ENCODE measurements around the gene IDH3B. TPM values are rescaled to one million over a fixed set of nuclear protein-coding genes. Genes with fewer than 3 reads are reported as not detected.

Gene IDH3B
- total RNA-seq, 1 experiment from 2014 or later, result 261 TPM

DNA sequence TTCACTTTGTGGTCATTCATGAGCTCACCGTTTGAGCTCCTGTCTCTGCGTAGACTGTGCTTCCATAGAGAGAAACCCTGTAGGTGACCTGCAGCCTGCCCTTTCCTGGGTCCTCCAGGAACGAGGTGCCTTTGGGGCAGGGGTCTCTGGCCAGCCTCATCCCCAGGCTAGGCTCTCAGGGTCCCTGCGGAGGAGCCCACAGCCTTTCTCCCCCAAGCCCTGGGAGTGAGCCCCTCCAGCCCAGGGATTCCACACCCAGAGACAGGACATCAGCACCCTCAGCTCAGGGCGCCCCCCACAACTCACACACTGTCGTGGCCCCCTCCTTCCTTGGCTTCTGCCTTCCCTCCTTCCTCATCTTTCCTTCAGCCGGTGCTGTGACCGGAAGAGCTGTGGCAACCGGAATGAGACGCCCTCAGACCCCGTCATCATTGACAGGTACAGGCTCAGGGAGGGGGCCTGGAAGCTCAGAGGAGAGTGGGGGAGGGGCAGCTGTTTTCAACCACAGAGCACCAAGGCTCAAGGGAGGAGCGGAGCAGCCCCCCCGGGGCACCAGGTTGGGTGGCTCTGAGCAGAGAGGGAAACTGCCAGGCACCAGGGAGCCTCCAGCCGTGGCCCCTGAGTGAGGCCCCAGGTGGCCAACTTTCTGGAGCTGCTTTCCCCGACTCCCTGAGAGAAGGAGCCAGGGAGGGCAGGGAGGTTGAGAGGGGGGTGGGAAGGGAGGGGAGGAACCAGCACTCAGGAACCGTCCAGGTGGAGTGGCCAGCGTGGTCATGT lies 45.4 kb upstream of the IDH3B start:
- ATAC-seq (no peak), DNase-seq (no peak)
- no peaks in the 10 kb centered on the region for H3K36me3 ChIP-seq (ENCODE audit: low read depth, low read length)
- H3K27me3 ChIP-seq (ENCODE audit: low read length), result peaks cover 41% of the 10 kb centered on the region
- H3K4me2 ChIP-seq (ENCODE audit: low read length), result no peak overlapping the region
- intact Hi-C loops (cut with micrococcal nuclease), result no loop called here
- TF ChIP-seq EZH2phosphoT487 (IDR thresholded peaks at IDR 0.05; ENCODE audit: borderline replicate concordance, low read length) (no peak), CTCF (conservative IDR thresholded peaks at IDR 0.05; ENCODE audit: low read depth, low read length) (no peak), EZH2 (IDR thresholded peaks at IDR 0.05; ENCODE audit: low read length, unreplicated experiment) (no peak)
- no peaks in the 10 kb centered on the region for H3K9me3 ChIP-seq (ENCODE audit: low read length)
- H3K4me3 ChIP-seq (ENCODE audit: low read length), result no peak overlapping the region
- no peak overlapping the region for H2AFZ ChIP-seq (ENCODE audit: low read length)
- ChIA-PET POLR2A (ENCODE audit: unreplicated experiment) (no interaction called here), CTCF (no interaction called here)
- no peaks in the 10 kb centered on the region for H3F3A ChIP-seq (ENCODE audit: low read length, unreplicated experiment)
- BruUV-seq (replicated peaks), result no TSS peak
- H4K20me1 ChIP-seq (ENCODE audit: low read length), result no peaks in the 10 kb centered on the region
- no peaks in the 10 kb centered on the region for H3K4me1 ChIP-seq (ENCODE audit: insufficient read depth, low read length)
- H3K27ac ChIP-seq (ENCODE audit: low read length), result no peak overlapping the region
- H3K9me2 ChIP-seq (replicated peaks; ENCODE audit: low read length), result no peaks in the 10 kb centered on the region
- no peak overlapping the region for H3K9ac ChIP-seq (ENCODE audit: low read length)
- no peaks in the 10 kb centered on the region for H3K79me2 ChIP-seq (ENCODE audit: low read length)

- DNase-seq (no peak), ATAC-seq (no peak)
- Histone ChIP-seq H2AFZ (ENCODE audit: low read length) (no peak overlapping the region), H3K9me3 (ENCODE audit: low read length) (no peaks in the 10 kb centered on the region), H3K4me1 (ENCODE audit: insufficient read depth, low read length) (no peaks in the 10 kb centered on the region), H3K27me3 (ENCODE audit: low read length) (peaks cover 41% of the 10 kb centered on the region), H3K9me2 (replicated peaks; ENCODE audit: low read length) (no peaks in the 10 kb centered on the region), H3K27ac (ENCODE audit: low read length) (no peak overlapping the region), H3K9ac (ENCODE audit: low read length) (no peak overlapping the region), H3K4me2 (ENCODE audit: low read length) (no peak overlapping the region), H3K36me3 (ENCODE audit: low read depth, low read length) (no peaks in the 10 kb centered on the region), H3F3A (ENCODE audit: low read length, unreplicated experiment) (no peaks in the 10 kb centered on the region), H3K79me2 (ENCODE audit: low read length) (no peaks in the 10 kb centered on the region), H4K20me1 (ENCODE audit: low read length) (no peaks in the 10 kb centered on the region), H3K4me3 (ENCODE audit: low read length) (no peak overlapping the region)
- no TSS peak for BruUV-seq (replicated peaks)
- TF ChIP-seq CTCF (conservative IDR thresholded peaks at IDR 0.05; ENCODE audit: low read depth, low read length), result no peak
- TF ChIP-seq EZH2phosphoT487 (IDR thresholded peaks at IDR 0.05; ENCODE audit: borderline replicate concordance, low read length), result no peak
- no peak for TF ChIP-seq EZH2 (IDR thresholded peaks at IDR 0.05; ENCODE audit: low read length, unreplicated experiment)
- ChIA-PET CTCF (no interaction called here), POLR2A (ENCODE audit: unreplicated experiment) (no interaction called here)
- intact Hi-C loops (cut with micrococcal nuclease), result no loop called here
These were observed 44.6 kb upstream of the IDH3B start for GRCh38 chr20:2708665-2709064.

GRCh38 chr20:2708073-2708415 lies 44.0 kb upstream of the IDH3B start:
- no TSS peak for BruUV-seq (replicated peaks)

More at GRCh38 chr20:2708073-2708415, 44.0 kb upstream of the IDH3B start:
- Histone ChIP-seq H3K9me2 (replicated peaks; ENCODE audit: low read length) (no peaks in the 10 kb centered on the region), H3K27ac (ENCODE audit: low read length) (no peak overlapping the region), H3K27me3 (ENCODE audit: low read length) (peaks cover 40% of the 10 kb centered on the region), H3K4me3 (ENCODE audit: low read length) (no peak overlapping the region), H3K4me2 (ENCODE audit: low read length) (no peak overlapping the region), H3K36me3 (ENCODE audit: low read depth, low read length) (no peaks in the 10 kb centered on the region), H3K9me3 (ENCODE audit: low read length) (no peaks in the 10 kb centered on the region), H3F3A (ENCODE audit: low read length, unreplicated experiment) (no peaks in the 10 kb centered on the region), H4K20me1 (ENCODE audit: low read length) (no peaks in the 10 kb centered on the region), H3K9ac (ENCODE audit: low read length) (no peak overlapping the region), H3K4me1 (ENCODE audit: insufficient read depth, low read length) (no peaks in the 10 kb centered on the region), H2AFZ (ENCODE audit: low read length) (no peak overlapping the region), H3K79me2 (ENCODE audit: low read length) (no peaks in the 10 kb centered on the region)
- DNase-seq (no peak), ATAC-seq (no peak)
- no peak for TF ChIP-seq EZH2phosphoT487 (IDR thresholded peaks at IDR 0.05; ENCODE audit: borderline replicate concordance, low read length)
- no peak for TF ChIP-seq EZH2 (IDR thresholded peaks at IDR 0.05; ENCODE audit: low read length, unreplicated experiment)
- TF ChIP-seq CTCF (conservative IDR thresholded peaks at IDR 0.05; ENCODE audit: low read depth, low read length), result no peak
- ChIA-PET POLR2A (ENCODE audit: unreplicated experiment) (no interaction called here), CTCF (no interaction called here)
- intact Hi-C loops (cut with micrococcal nuclease), result no loop called here

Measured in PC-3 (cell line).